Superior temporal gyrus (tissue), 1 donor: Measurements from ENCODE around the gene MARK3.
"Not testable (repeated sequence)": the region's sequence is repeated elsewhere in the genome, so short reads cannot be mapped to it uniquely, and the experiment has no call there.

Experiments
- DNase-seq: peaks from one replicate; pipeline ENCODE4 v3.0.0-alpha.2; 2016; ENCODE audit errors: extremely low spot score

MARK3 gene

GRCh38 chr14:103385152-103385928 lies at the start of gene MARK3:
Gene MARK3, plus strand, starts transcription at chr14:103385415. Its CDS starts 615 bp downstream, at chr14:103386030.
- DNase-seq = peak; percentile 98

DNA sequence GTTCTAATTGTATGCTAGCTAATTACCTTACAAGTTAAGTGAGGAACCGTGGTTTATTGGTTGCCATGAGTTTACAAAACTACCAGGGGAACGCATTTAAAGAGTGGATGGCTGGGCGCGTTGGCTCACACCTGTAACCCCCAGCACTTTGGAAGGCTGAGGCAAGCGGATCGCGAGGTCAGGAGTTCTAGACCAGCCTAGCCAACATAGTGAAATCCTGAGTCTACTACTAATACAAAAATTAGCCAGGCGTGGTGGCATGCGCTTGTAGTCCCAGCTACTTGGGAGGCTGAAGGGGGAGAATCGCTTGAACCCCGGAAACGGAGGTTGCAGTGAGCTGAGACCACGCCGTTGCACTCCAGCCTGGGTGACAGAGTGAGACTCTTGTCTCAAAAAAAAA lies 49.0 kb upstream of the MARK3 start:
- no peak for DNase-seq

DNA sequence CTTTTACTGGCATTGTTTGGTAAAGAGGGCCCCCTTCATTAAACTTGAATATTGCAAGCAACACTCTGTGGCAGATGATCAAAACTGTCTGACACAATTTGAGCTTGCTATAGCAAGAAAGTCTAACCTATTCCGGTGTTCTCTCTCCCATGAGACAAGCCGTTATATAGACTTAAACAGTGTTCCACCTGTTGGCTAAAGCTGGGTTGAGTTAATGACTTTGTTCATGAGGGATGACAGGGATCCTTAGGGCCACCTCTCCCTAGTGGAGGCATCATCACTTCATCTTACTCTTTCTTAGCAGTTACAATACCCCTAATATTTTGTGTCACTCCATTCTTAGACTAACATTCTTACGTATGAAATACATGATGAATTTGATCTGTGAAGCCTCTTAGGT lies 47.4 kb upstream of the MARK3 start:
- DNase-seq = no peak

DNA sequence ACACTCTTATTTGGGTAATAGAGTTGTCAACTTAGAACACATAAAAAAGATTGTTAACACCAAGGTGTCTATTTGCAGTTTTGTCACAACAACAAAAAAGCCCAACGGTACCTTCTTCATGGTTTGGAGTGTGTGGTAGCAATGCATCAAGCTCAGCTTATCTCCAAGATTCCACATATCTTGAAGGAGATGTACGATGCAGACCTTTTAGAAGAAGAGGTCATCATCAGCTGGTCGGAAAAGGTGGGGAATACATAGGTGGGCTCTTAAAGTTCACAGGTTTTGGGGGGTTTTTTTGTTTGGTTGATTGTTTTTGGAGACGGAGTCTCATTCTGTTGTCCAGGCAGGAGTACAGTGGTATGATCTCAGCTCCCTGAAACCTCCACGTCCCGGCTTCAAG lies 45.7 kb upstream of the MARK3 start:
- DNase-seq = no peak

DNA sequence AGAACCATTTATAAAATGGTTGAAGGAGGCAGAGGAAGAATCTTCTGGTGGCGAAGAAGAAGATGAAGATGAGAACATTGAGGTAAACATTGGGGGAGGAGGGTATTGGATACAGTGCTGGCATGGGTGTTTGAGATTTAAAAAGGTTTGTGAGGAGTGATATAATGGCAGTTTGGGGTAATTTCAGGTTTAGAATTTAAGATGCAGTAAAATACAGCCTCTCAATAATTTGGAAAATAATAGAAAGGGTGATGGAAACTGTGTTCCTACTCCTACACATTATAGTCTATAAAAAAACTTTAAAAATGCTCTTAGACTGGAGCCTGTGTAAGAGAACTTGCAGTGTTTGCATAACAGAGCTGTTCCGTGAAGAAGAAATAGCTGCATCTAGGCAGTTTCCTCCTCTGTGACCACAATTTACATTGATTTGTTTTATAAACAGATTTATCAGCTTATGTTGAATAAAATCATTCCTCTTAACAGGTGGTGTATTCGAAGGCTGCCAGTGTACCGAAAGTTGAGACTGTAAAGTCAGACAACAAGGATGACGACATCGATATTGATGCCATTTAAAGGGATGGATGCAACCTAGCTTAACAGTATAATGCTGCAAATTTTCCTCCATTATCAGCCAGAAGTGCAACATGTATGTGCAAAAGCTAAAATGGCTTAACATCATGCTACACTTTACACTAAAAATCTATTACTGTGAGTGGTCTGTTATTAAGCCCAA lies 44.6 kb upstream of the MARK3 start:
- DNase-seq = no peak

DNA sequence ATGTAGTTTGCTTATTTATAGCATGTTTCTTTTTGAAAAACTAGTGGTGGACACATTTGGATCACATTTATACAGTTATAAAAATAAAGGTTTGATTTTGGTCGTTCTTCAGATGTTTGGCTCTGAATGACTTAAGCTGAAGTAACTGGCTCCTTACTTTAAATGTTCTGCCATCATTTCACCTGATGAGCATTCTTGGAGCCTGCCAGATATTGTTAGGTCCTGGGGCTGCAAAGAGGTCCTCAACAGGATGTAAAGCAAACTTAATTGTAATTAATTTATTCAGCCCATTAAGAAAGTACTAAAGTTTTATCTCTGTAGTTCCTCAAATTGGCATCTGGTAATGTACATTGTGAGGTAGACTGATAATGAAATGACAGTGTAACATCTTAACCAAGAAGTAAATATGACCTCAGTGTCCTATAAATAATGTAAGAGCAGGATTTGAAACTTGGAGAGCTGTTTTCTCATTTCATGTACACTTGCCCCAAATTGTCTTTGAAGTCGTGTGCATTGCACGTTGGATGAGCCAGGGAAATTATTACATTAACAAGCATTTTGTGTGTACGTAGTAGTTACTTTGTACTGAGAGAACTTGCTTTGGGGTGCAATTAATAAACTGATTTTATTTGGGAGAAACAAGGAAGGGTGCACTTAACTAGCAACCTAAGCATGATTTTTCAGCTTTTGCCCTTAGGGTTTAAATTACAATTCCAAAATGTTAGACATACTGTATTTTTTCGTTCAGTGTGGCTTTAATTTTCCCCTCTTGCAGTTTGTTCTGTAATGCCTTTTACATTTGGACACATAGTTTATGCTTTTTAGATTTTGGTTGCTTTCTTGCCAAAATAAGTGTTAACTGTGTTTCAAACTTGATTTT lies 43.7 kb upstream of the MARK3 start:
- no peak for DNase-seq

- DNase-seq = no peak
Observed at GRCh38 chr14:103343164-103343879, 41.9 kb upstream of the MARK3 start.

- DNase-seq = no peak
Observed at GRCh38 chr14:103343905-103344797, 41.1 kb upstream of the MARK3 start.

DNA sequence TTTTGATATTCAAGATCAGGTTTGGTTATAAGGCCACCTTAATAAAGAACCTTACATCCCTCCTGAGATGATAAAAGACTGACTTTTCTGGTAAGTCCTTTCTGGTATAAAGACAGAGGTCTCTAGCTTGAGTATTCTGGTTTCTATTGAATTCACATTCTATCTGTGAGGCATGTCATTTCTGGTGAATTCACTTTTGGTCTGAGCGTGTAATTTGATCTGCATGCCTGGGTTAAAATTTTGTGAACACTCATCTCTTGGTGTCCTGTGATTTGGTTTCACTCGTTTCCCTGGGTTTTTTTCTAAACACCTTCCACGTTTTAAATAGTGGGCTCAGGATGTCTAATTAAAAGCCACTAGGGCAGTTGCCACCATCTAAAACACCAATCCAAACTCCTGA lies 38.9 kb upstream of the MARK3 start:
- DNase-seq = no peak

DNA sequence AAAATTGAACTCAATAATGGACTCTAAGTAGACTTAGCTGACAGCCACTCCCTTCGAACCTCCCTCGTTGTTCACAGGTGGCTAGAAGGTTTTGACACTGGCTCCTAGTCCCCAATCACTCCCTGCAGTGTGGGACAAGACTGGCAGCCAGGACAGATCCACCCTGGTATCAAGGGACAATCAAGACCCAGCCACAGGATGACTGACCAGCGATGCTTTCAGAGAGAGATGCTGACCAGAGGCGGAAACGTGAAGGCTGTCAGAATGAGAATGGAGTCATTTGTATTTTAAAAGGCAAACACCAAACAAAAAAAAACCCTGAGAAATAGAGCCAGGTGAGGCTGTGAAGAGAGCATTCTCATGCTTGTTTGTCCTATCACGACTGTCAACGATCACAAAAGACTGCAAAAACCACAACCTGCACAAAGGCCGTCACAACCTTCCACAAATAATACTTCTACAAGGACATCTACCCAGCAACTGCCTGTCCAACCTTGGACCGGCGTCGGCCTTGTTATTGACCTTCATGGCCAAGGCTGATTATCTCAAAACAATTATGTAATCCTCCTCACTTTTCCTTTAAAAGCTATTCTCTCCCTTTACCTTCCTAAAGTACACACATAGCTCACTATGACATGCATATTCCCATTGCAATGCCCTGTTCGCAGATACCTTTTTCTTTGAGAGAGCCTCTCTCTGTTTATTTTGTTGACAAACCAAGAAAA lies 38.0 kb upstream of the MARK3 start:
- no peak for DNase-seq

- DNase-seq = no peak
Observed at GRCh38 chr14:103348154-103348553, 37.1 kb upstream of the MARK3 start.

DNA sequence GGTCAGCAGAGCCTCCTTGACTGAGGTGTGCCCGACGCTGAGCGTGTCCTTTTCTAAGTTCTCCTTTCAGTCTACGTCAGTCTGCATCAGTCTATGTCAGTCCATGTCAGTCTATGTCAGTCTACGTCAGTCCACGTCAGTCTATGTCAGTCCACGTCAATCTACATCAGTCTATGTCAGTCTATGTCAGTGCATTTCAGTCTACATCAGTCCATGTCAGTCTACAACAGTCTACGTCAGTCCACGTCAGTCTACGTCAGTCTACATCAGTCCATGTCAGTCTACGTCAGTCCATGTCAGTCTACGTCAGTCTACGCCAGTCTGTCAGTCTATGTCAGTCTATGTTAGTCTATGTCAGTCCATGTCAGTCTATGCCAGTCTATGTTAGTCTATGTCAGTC lies 35.2 kb upstream of the MARK3 start:
- DNase-seq = no peak

GRCh38 chr14:103353362-103353761 lies 31.9 kb upstream of the MARK3 start:
- DNase-seq = no peak

GRCh38 chr14:103354141-103354540 lies 31.1 kb upstream of the MARK3 start:
- no peak for DNase-seq

DNA sequence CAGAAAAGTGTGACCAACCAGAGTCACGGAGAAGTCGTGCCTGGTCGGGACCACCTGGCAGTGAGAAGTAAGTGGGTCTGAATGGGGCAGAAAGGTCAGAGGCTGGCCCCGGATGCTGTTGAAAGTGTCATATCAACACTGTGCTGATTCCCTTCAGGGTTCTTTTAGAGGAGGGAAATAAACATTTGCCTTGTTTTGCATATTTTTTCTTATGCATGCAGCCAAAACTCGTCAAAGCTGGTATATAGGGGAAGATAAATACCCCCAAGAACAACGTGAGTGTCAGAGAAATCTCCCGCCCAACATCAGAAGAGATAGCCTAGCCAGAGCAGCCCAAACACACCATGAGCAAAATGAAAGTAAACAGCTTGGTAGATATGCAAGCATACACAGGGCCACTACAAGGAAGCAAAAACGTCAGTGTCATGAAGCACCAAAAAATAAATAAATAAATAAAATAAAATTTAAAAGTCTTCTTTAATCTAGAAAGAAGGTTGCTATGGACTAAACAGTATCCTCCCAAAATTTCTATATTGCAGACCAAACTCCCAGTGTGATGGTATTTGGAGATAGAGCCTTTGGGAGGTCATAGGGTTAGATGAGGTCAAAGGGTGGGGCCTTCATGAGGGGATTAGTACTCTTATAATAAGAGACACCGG lies 29.1 kb upstream of the MARK3 start:
- no peak for DNase-seq

GRCh38 chr14:103357552-103357951 lies 27.7 kb upstream of the MARK3 start:
- DNase-seq = not testable (repeated sequence)

DNA sequence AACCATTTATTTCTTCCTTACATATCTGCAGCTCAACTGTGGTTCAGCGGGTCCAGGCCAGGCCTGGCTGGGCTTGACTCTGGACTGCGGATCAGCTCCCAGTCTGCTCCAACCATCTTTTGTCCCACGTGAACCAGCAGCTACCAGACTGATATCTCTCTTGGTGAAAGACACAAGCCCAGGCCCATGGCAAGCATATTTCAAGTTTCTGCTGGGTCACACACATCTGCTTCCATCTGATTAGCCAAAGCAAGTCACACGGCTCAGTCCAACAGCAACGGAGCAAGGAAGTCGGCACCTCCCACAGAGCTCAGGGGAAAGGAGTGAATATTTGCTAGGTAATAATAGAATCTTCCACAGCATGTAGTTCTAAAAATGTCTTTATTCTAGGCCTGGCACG lies 24.7 kb upstream of the MARK3 start:
- no peak for DNase-seq

- DNase-seq = no peak
Observed at GRCh38 chr14:103361867-103362266, 23.3 kb upstream of the MARK3 start.

GRCh38 chr14:103362780-103363179 lies 22.4 kb upstream of the MARK3 start:
- DNase-seq = no peak
